Esophagus muscularis mucosa (tissue), 3 donors: ENCODE data around the gene DGKG.

Source experiments
- CTCF ChIP-seq, 3 experiments: fragments of 200-600 bp in 2 of 3; fragments of 450-650 bp in 1 of 3; sonication (generic) in 2 of 3; IDR thresholded peaks; one replicate each; pipeline ENCODE4 v1.5.1; 2017 to 2019; ENCODE audit warnings: antibody characterized with exemption in 3 of 3, mild to moderate bottlenecking in 2 of 3, moderate library complexity in 1 of 3
- POLR2A ChIP-seq: fragments of 450-650 bp; IDR thresholded peaks from one replicate; pipeline ENCODE4 v1.6.1; 2017; ENCODE audit warnings: antibody characterized with exemption, moderate library complexity, mild to moderate bottlenecking, low read depth
- POLR2AphosphoS5 ChIP-seq, 2 donors: sonication (generic); formaldehyde crosslinking; IDR thresholded peaks; one replicate each; pipeline ENCODE4 v1.6.1; 2017; ENCODE audit warnings: antibody characterized with exemption in 2 of 2

- TF ChIP-seq CTCF (IDR thresholded peaks at IDR 0.05) (no peak), POLR2A (no peak), POLR2AphosphoS5 (IDR thresholded peaks at IDR 0.05) (no peak)
Measured at GRCh38 chr3:186319945-186320344, 42.1 kb downstream of the DGKG start.
